ENCODE measurements around the gene MTRF1. TPM values are rescaled to one million over a fixed set of nuclear protein-coding genes. Genes with fewer than 3 reads are reported as not detected.

The MTRF1 gene
- total and polyA plus RNA-seq, 2 of the 4 experiments (the other 2 are of a cell fraction), result 9.7 to 12.4 TPM

- H3K9ac ChIP-seq (ENCODE audit: low read depth, low read length), result no peak overlapping the region
- dilution Hi-C loops (cut with HindIII; ENCODE audit: low sequenced_read_pairs, unreplicated experiment), result no loop called here
- no peak overlapping the region for H2AFZ ChIP-seq (replicated peaks; ENCODE audit: low read length, poor library complexity)
- H3K4me1 ChIP-seq (ENCODE audit: control insufficient read depth, insufficient read depth, low read length), result no peaks in the 10 kb centered on the region
- H3K36me3 ChIP-seq (ENCODE audit: control insufficient read depth, insufficient read depth, low read length), result no peaks in the 10 kb centered on the region
- H3K18ac ChIP-seq (ENCODE audit: low read depth, low read length), result no peak overlapping the region
- no peaks in the 10 kb centered on the region for H3K79me1 ChIP-seq (ENCODE audit: low read depth in 1 of 2, low read length in 2 of 2)
- BruUV-seq (replicated peaks), result no TSS peak
- in situ Hi-C loops (cut with MboI; ENCODE audit: low sequenced_read_pairs), result no loop called here
- H3K4me2 ChIP-seq (ENCODE audit: low read depth, low read length), result no peak overlapping the region
- no peak overlapping the region for H3K27ac ChIP-seq (ENCODE audit: insufficient read depth, low read length)
- H3K9me3 ChIP-seq (ENCODE audit: control insufficient read depth, insufficient read depth, low read length), result no peaks in the 10 kb centered on the region
- no peak overlapping the region for H3K4ac ChIP-seq (ENCODE audit: low read depth, low read length)
- 100% methylated on average over 1 of the region's 1 CpG; no CpG with 5 or more reads in 1 of the 2 experiments for WGBS, 2 experiments (ENCODE audit: extremely low coverage in 2 of 2, insufficient read length in 1 of 2)
- no peak overlapping the region for H4K5ac ChIP-seq (ENCODE audit: low read depth, low read length)
- H3K4me3 ChIP-seq (ENCODE audit: insufficient read depth, low read depth, low read length), result no peak overlapping the region
- ChIA-PET POLR2A (ENCODE audit: unreplicated experiment) (no interaction called here), CTCF (no interaction called here)
- H4K20me1 ChIP-seq (ENCODE audit: insufficient read depth, low read length), result no peaks in the 10 kb centered on the region
- H4K8ac ChIP-seq (ENCODE audit: low read depth in 2 of 2, low read length in 2 of 2), result no peak overlapping the region
- no peak for ATAC-seq (ENCODE audit: low read depth)
- H2BK20ac ChIP-seq (ENCODE audit: low read depth, low read length), result no peak overlapping the region
- DNase-seq, result no peak
- no peak for TF ChIP-seq USF2 (IDR thresholded peaks at IDR 0.05; ENCODE audit: low read depth, low read length)
- no peak for TF ChIP-seq CEBPB (IDR thresholded peaks at IDR 0.05; ENCODE audit: low read depth, low read length)
- no peak overlapping the region for H3K56ac ChIP-seq (ENCODE audit: extremely low read depth, insufficient read depth, low read length)
- no peak overlapping the region for H2AK9ac ChIP-seq (replicated peaks; ENCODE audit: low read depth, low read length, poor library complexity)
- H2AK5ac ChIP-seq (ENCODE audit: low read depth, low read length), result no peak overlapping the region
- no peak overlapping the region for H2BK15ac ChIP-seq (ENCODE audit: low read depth, low read length)
- no peaks in the 10 kb centered on the region for H3K27me3 ChIP-seq (ENCODE audit: control insufficient read depth, insufficient read depth, low read length)
- no peaks in the 10 kb centered on the region for H3K9me1 ChIP-seq (ENCODE audit: insufficient read depth, low read length)
- no peak overlapping the region for H3K14ac ChIP-seq (replicated peaks; ENCODE audit: low read depth, low read length)
- no peak overlapping the region for H2BK5ac ChIP-seq (ENCODE audit: low read depth, low read length, poor library complexity, severe bottlenecking)
- no peak overlapping the region for H4K91ac ChIP-seq (ENCODE audit: insufficient read depth, low read depth, low read length)
- no peak overlapping the region for H2BK120ac ChIP-seq (ENCODE audit: low read depth, low read length)
- H3K23ac ChIP-seq (ENCODE audit: low read depth, low read length), result no peak overlapping the region
- intact Hi-C loops (cut with micrococcal nuclease), result no loop called here
These were observed 32.6 kb upstream of the MTRF1 start for GRCh38 chr13:41295973-41296372.

Measured in IMR-90 (cell line).